H1 (cell line): ENCODE data around the gene AKAP8. TPM values are rescaled to one million over a fixed set of nuclear protein-coding genes. Genes with fewer than 3 reads are reported as not detected.

ENCODE experiments used
- BACH1 ChIP-seq: IDR thresholded peaks from 2 replicates; pipeline ENCODE4 v1.6.1; 2012; ENCODE audit warnings: low read length, improper control_type of control experiment
- BRCA1 ChIP-seq: IDR thresholded peaks from 2 replicates; pipeline ENCODE4 v1.6.1; 2012; ENCODE audit warnings: low read depth, low read length, improper control_type of control experiment
- CHD2 ChIP-seq: IDR thresholded peaks from 2 replicates; pipeline ENCODE4 v1.6.1; 2012; ENCODE audit warnings: low read length, improper control_type of control experiment
- HDAC6 ChIP-seq: IDR thresholded peaks from one replicate; pipeline ENCODE4 v1.7.1; 2012; ENCODE audit warnings: low read depth, mild to moderate bottlenecking, inconsistent platforms, low read length, moderate library complexity
- MAFK ChIP-seq: IDR thresholded peaks from 2 replicates; pipeline ENCODE4 v1.6.1; 2012; ENCODE audit warnings: low read depth, mild to moderate bottlenecking, improper control_type of control experiment, low read length
- polyA plus RNA-seq, 7 experiments: library from polyadenylated mRNA; depleted of rRNA in 3 of 7; stranded (reverse) in 5 of 7; unstranded in 2 of 7; fragments of >200 nt in 5 of 7; fragments of 200-250 nt in 2 of 7; gene quantifications; 1 replicate in 5 of 7; 2 replicates in 1 of 7; 4 replicates in 1 of 7; pipeline versions ENCODE4 v1.2.1 to v1.2.3, GENCODE V29; 2011 to 2013; ENCODE audit warnings: missing spikeins in 2 of 7, mixed read lengths in 2 of 7
- total RNA-seq: library from RNA; stranded (reverse); fragmentation: NEBNext Ultra II Directional; extraction: Animal tissue kit (Norgen Biotek cat#: 25700); gene quantifications from 2 replicates; pipeline ENCODE4 v1.2.1, GENCODE V29; 2021
- TF ChIP-seq, protein P1 (sequence below): fragments of 300-600 bp; sonication (generic); IDR thresholded peaks from 2 replicates; pipeline ENCODE4 v1.7.1; 2012; ENCODE audit warnings: low read length, moderate library complexity, mild to moderate bottlenecking, inconsistent platforms; ENCODE audit not compliant: insufficient replicate concordance

Gene AKAP8
- total and polyA plus RNA-seq, 2 of the 8 experiments (the other 6 are each of a cell fraction or from before 2014, with no cell fraction given): 17.0 to 41.0 TPM

DNA sequence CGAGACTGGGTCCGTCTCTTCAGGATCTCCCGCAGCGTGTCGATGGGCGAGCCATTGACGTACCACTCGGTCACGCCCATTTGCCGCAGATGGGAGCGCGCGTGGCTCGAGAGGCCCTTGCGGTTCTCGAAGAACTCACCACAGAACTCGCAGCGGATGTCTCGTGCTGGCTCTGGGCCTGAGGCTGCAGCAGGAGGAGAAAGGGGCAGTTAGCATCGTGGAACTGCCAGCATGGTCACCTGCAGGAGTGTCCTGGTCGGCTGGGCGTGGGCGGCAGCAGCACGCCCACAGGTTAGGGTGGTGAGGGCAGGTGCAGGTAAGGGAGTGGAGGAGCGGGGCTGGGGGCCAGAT is 47.7 kb upstream of the AKAP8 start (continued):
- no peak for TF ChIP-seq MAFK
- TF ChIP-seq CHD2: no peak
- no peak for TF ChIP-seq HDAC6
- TF ChIP-seq BRCA1: no peak
- TF ChIP-seq, protein P1, sequence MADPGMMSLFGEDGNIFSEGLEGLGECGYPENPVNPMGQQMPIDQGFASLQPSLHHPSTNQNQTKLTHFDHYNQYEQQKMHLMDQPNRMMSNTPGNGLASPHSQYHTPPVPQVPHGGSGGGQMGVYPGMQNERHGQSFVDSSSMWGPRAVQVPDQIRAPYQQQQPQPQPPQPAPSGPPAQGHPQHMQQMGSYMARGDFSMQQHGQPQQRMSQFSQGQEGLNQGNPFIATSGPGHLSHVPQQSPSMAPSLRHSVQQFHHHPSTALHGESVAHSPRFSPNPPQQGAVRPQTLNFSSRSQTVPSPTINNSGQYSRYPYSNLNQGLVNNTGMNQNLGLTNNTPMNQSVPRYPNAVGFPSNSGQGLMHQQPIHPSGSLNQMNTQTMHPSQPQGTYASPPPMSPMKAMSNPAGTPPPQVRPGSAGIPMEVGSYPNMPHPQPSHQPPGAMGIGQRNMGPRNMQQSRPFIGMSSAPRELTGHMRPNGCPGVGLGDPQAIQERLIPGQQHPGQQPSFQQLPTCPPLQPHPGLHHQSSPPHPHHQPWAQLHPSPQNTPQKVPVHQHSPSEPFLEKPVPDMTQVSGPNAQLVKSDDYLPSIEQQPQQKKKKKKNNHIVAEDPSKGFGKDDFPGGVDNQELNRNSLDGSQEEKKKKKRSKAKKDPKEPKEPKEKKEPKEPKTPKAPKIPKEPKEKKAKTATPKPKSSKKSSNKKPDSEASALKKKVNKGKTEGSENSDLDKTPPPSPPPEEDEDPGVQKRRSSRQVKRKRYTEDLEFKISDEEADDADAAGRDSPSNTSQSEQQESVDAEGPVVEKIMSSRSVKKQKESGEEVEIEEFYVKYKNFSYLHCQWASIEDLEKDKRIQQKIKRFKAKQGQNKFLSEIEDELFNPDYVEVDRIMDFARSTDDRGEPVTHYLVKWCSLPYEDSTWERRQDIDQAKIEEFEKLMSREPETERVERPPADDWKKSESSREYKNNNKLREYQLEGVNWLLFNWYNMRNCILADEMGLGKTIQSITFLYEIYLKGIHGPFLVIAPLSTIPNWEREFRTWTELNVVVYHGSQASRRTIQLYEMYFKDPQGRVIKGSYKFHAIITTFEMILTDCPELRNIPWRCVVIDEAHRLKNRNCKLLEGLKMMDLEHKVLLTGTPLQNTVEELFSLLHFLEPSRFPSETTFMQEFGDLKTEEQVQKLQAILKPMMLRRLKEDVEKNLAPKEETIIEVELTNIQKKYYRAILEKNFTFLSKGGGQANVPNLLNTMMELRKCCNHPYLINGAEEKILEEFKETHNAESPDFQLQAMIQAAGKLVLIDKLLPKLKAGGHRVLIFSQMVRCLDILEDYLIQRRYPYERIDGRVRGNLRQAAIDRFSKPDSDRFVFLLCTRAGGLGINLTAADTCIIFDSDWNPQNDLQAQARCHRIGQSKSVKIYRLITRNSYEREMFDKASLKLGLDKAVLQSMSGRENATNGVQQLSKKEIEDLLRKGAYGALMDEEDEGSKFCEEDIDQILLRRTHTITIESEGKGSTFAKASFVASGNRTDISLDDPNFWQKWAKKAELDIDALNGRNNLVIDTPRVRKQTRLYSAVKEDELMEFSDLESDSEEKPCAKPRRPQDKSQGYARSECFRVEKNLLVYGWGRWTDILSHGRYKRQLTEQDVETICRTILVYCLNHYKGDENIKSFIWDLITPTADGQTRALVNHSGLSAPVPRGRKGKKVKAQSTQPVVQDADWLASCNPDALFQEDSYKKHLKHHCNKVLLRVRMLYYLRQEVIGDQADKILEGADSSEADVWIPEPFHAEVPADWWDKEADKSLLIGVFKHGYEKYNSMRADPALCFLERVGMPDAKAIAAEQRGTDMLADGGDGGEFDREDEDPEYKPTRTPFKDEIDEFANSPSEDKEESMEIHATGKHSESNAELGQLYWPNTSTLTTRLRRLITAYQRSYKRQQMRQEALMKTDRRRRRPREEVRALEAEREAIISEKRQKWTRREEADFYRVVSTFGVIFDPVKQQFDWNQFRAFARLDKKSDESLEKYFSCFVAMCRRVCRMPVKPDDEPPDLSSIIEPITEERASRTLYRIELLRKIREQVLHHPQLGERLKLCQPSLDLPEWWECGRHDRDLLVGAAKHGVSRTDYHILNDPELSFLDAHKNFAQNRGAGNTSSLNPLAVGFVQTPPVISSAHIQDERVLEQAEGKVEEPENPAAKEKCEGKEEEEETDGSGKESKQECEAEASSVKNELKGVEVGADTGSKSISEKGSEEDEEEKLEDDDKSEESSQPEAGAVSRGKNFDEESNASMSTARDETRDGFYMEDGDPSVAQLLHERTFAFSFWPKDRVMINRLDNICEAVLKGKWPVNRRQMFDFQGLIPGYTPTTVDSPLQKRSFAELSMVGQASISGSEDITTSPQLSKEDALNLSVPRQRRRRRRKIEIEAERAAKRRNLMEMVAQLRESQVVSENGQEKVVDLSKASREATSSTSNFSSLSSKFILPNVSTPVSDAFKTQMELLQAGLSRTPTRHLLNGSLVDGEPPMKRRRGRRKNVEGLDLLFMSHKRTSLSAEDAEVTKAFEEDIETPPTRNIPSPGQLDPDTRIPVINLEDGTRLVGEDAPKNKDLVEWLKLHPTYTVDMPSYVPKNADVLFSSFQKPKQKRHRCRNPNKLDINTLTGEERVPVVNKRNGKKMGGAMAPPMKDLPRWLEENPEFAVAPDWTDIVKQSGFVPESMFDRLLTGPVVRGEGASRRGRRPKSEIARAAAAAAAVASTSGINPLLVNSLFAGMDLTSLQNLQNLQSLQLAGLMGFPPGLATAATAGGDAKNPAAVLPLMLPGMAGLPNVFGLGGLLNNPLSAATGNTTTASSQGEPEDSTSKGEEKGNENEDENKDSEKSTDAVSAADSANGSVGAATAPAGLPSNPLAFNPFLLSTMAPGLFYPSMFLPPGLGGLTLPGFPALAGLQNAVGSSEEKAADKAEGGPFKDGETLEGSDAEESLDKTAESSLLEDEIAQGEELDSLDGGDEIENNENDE: no peak
- no peak for TF ChIP-seq BACH1
